Lung (tissue), 12 donors: Measurements from ENCODE around the gene PARM1. TPM values are rescaled to one million over a fixed set of nuclear protein-coding genes. Genes with fewer than 3 reads are reported as not detected.

Experiments used
- ATAC-seq: fragments of 200-7000 bp; cut with Tn5 transposase; one replicate; pipeline ENCODE4 v1.9.1; 2020; ENCODE audit warnings: moderate number of reproducible peaks; ENCODE audit not compliant: insufficient read depth, low FRiP score
- DNase-seq, 3 donors: peaks; one replicate each; pipeline ENCODE4 v3.0.0-alpha.2; 2013 to 2017
- H3K27ac ChIP-seq, 2 donors: one replicate each; pipeline ENCODE4 v1.5.1; 2013; ENCODE audit warnings: mild to moderate bottlenecking in 2 of 2, moderate library complexity in 2 of 2, control low read depth in 1 of 2, inconsistent platforms in 1 of 2, low read depth in 1 of 2, low read length in 1 of 2
- H3K27me3 ChIP-seq, 3 donors: one replicate each; pipeline ENCODE4 v1.5.1; 2013; ENCODE audit warnings: low read length in 2 of 3; ENCODE audit not compliant: control insufficient read depth in 3 of 3, insufficient read depth in 3 of 3
- H3K36me3 ChIP-seq, 4 donors: one replicate each; pipeline ENCODE4 v1.5.1; 2013; ENCODE audit warnings: low read length in 4 of 4, mild to moderate bottlenecking in 1 of 4, moderate library complexity in 1 of 4; ENCODE audit not compliant: control insufficient read depth in 4 of 4, insufficient read depth in 4 of 4
- H3K4me1 ChIP-seq, 5 donors: one replicate each; pipeline ENCODE4 v1.5.1; 2013; ENCODE audit warnings: low read length in 5 of 5, mild to moderate bottlenecking in 2 of 5, moderate library complexity in 1 of 5; ENCODE audit not compliant: control insufficient read depth in 5 of 5, insufficient read depth in 5 of 5
- H3K4me3 ChIP-seq: one replicate; pipeline ENCODE4 v1.5.1; 2013; ENCODE audit warnings: mild to moderate bottlenecking, control low read depth, moderate library complexity
- H3K9ac ChIP-seq, 2 donors: one replicate each; pipeline ENCODE4 v1.5.1; 2013; ENCODE audit warnings: low read length in 2 of 2, control low read depth in 1 of 2; ENCODE audit not compliant: insufficient read depth in 1 of 2
- H3K9me3 ChIP-seq, 4 donors: one replicate each; pipeline ENCODE4 v1.5.1; 2013; ENCODE audit warnings: low read length in 3 of 4, mild to moderate bottlenecking in 1 of 4, moderate library complexity in 1 of 4; ENCODE audit not compliant: control insufficient read depth in 4 of 4, insufficient read depth in 3 of 4
- CTCF ChIP-seq: IDR thresholded peaks from 2 replicates; pipeline ENCODE4 v1.5.1; 2012; ENCODE audit warnings: mild to moderate bottlenecking; ENCODE audit errors: control extremely low read depth, extremely low read depth
- WGBS, 2 donors: extraction: QIAGEN DNeasy Blood & Tissue Kit; methylation state at CpG; one replicate each; pipeline ENCODE4 v1.1.7; 2013; 5-methylcytosine and 5-hydroxymethylcytosine counted together
- polyA plus RNA-seq, 2 donors: library from polyadenylated mRNA; stranded (reverse); fragments of 200-250 nt; gene quantifications; one replicate each; pipeline ENCODE4 v1.2.1, GENCODE V29; 2013
- total RNA-seq, 2 donors: library from RNA; depleted of rRNA in 1 of 2; stranded (reverse); fragments of >200 nt in 1 of 2; gene quantifications; one replicate each; pipeline ENCODE4 v1.2.1, GENCODE V29; 2014 to 2021
- donor health status: control.
- donor health status: control.
- donor health status: Bipolar disorder and iron deficiency.
- donor health status: healthy.
- donor health status: DM: yes; HTN: yes; CAD: no.

Gene PARM1
- total and polyA plus RNA-seq, 4 donors, result 25.4 to 101 (median 40.5) TPM

GRCh38 chr4:75081561-75081960 lies 148.6 kb downstream of the PARM1 start:
- no peak for DNase-seq
- no peaks in the 10 kb centered on the region for H3K27me3 ChIP-seq
- no peak overlapping the region for H3K27ac ChIP-seq
- H3K9ac ChIP-seq, result no peak overlapping the region
- no peak for TF ChIP-seq CTCF
- H3K4me1 ChIP-seq, result no peaks in the 10 kb centered on the region
- no peak overlapping the region for H3K4me3 ChIP-seq
- 92 to 97% methylated on average over 1 of the region's 1 CpG for WGBS, 2 donors
- ATAC-seq, result no peak
- no peaks in the 10 kb centered on the region for H3K9me3 ChIP-seq
- no peaks in the 10 kb centered on the region for H3K36me3 ChIP-seq

- TF ChIP-seq CTCF, result no peak
- H3K27ac ChIP-seq, result no peak overlapping the region
- 43 to 97% methylated on average over 1 of the region's 1 CpG for WGBS, 2 donors
- DNase-seq (no peak), ATAC-seq (no peak)
- H3K4me1 ChIP-seq, result no peaks in the 10 kb centered on the region
- no peak overlapping the region for H3K9ac ChIP-seq
- no peaks in the 10 kb centered on the region for H3K36me3 ChIP-seq
- H3K9me3 ChIP-seq, result no peaks in the 10 kb centered on the region
- H3K27me3 ChIP-seq, result no peaks in the 10 kb centered on the region
- H3K4me3 ChIP-seq, result no peak overlapping the region
Measured at GRCh38 chr4:75087416-75087815, 154.5 kb downstream of the PARM1 start.

GRCh38 chr4:75087865-75088264 lies 154.9 kb downstream of the PARM1 start:
- 86 to 87% methylated on average over 2 of the region's 2 CpGs for WGBS, 2 donors
- H3K9ac ChIP-seq, result no peak overlapping the region

More at GRCh38 chr4:75087865-75088264, 154.9 kb downstream of the PARM1 start:
- Histone ChIP-seq H3K27me3 (no peaks in the 10 kb centered on the region), H3K27ac (peak overlapping the region in 1 of 2 donors; percentile 12), H3K4me3 (no peak overlapping the region), H3K4me1 (no peaks in the 10 kb centered on the region), H3K36me3 (no peaks in the 10 kb centered on the region), H3K9me3 (no peaks in the 10 kb centered on the region)
- DNase-seq (no peak), ATAC-seq (no peak)
- TF ChIP-seq CTCF, result no peak
